OCI-LY7 (cell line): ENCODE measurements around the gene JAM2. TPM values are rescaled to one million over a fixed set of nuclear protein-coding genes. Genes with fewer than 3 reads are reported as not detected.

Experiments
- BruUV-seq: library from RNA; stranded (reverse); fragments of 400-500 nt; replicated peaks from 2 replicates; lab custom pipeline; 2021; lab: Mats Ljungman, UMichigan
- CTCF ChIA-PET: fragments of 300-600 bp; sonication (Branson Sonifier 250); formaldehyde crosslinking; loops from one replicate; lab custom pipeline; 2022; ENCODE audit warnings: antibody characterized with exemption; ENCODE audit not compliant: unreplicated experiment; lab: Charles Lee
- POLR2A ChIA-PET: fragments of 300-600 bp; sonication (Branson Sonifier 250); formaldehyde crosslinking; loops from one replicate; lab custom pipeline; 2022; ENCODE audit warnings: antibody characterized with exemption; lab: Charles Lee
- DNase-seq: peaks from one replicate; pipeline ENCODE4 v3.0.0-alpha.2; 2015; ENCODE audit warnings: low spot score
- H2AFZ ChIP-seq: fragments of 200-600 bp; sonication (generic), shearing (Covaris generic); 2 replicates; pipeline ENCODE4 v1.6.1; 2014; ENCODE audit warnings: mild to moderate bottlenecking, antibody characterized with exemption, low read length, moderate library complexity
- H3K27ac ChIP-seq: fragments of 200-600 bp; sonication (generic); 2 replicates; pipeline ENCODE4 v1.5.1; 2014; ENCODE audit warnings: mixed run types, low read depth, mild to moderate bottlenecking, moderate library complexity, low read length, inconsistent platforms; ENCODE audit not compliant: poor library complexity, severe bottlenecking
- H3K36me3 ChIP-seq: fragments of 200-600 bp; sonication (generic); 2 replicates; pipeline ENCODE4 v1.6.1; 2014; ENCODE audit warnings: mild to moderate bottlenecking, antibody characterized with exemption, low read length, moderate library complexity, mixed read lengths; ENCODE audit not compliant: insufficient read depth
- H3K4me1 ChIP-seq: fragments of 200-600 bp; sonication (generic); 2 replicates; pipeline ENCODE4 v1.5.1; 2014; ENCODE audit warnings: mild to moderate bottlenecking, low read length; ENCODE audit not compliant: insufficient read depth, poor library complexity, severe bottlenecking
- H3K4me2 ChIP-seq: fragments of 200-600 bp; sonication (generic); 2 replicates; pipeline ENCODE4 v1.6.1; 2014; ENCODE audit warnings: mild to moderate bottlenecking, low read length
- H3K4me3 ChIP-seq: fragments of 200-600 bp; sonication (generic); 2 replicates; pipeline ENCODE4 v1.5.1; 2014; ENCODE audit warnings: mild to moderate bottlenecking, low read depth, low read length; ENCODE audit not compliant: poor library complexity, severe bottlenecking
- H3K79me2 ChIP-seq: fragments of 200-600 bp; sonication (generic); 2 replicates; pipeline ENCODE4 v1.6.1; 2016; ENCODE audit warnings: low read depth, mild to moderate bottlenecking, low read length, moderate library complexity, mixed read lengths; ENCODE audit not compliant: insufficient read depth
- H3K9me2 ChIP-seq: fragments of 200-600 bp; sonication (generic); 2 replicates; pipeline ENCODE4 v1.6.1; 2016; ENCODE audit warnings: mild to moderate bottlenecking, low read length, mixed read lengths; ENCODE audit not compliant: insufficient read depth
- H3K9me3 ChIP-seq: fragments of 200-600 bp; sonication (generic); 2 replicates; pipeline ENCODE4 v1.6.1; 2014; ENCODE audit warnings: mild to moderate bottlenecking, mixed run types, low read length, mixed read lengths
- H4K20me1 ChIP-seq: fragments of 200-600 bp; sonication (generic); 2 replicates; pipeline ENCODE4 v1.6.1; 2014; ENCODE audit warnings: mild to moderate bottlenecking, antibody characterized with exemption, low read length, moderate library complexity, mixed read lengths; ENCODE audit not compliant: insufficient read depth
- EZH2phosphoT487 ChIP-seq: fragments of 200-600 bp; sonication (generic); IDR thresholded peaks from 2 replicates; pipeline ENCODE4 v1.6.1; 2018; ENCODE audit warnings: low read depth, borderline replicate concordance, mild to moderate bottlenecking, mixed run types, antibody characterized with exemption, low read length, moderate library complexity, mixed read lengths
- intact Hi-C: fragments of 100-400 bp; cut with micrococcal nuclease; formaldehyde crosslinking; loops from one replicate; pipeline ENCODE4 v1.10.0; 2022; ENCODE audit not compliant: unreplicated experiment
- total RNA-seq, 2 experiments: library from RNA; depleted of rRNA in 1 of 2; stranded (reverse); fragments of >200 nt in 1 of 2; shearing (Covaris generic) in 1 of 2; gene quantifications; 2 replicates each; pipeline ENCODE4 v1.2.3, GENCODE V29; 2014 to 2022
- TF ChIP-seq, protein P1 (sequence below): fragments of 200-600 bp; sonication (generic); conservative IDR thresholded peaks from 2 replicates; pipeline ENCODE4 v1.5.1; 2014; ENCODE audit warnings: mild to moderate bottlenecking, antibody characterized with exemption, low read length, moderate library complexity, mixed read lengths

Gene JAM2
- total RNA-seq, 2 experiments from 2014 or later = 1.2 to 1.4 TPM

- TSS peak; percentile 49 for BruUV-seq
- Histone ChIP-seq H3K36me3 (no peaks in the 10 kb centered on the region), H3K27ac (no peak overlapping the region), H3K79me2 (no peaks in the 10 kb centered on the region), H3K4me2 (no peak overlapping the region), H3K4me3 (no peak overlapping the region), H4K20me1 (no peaks in the 10 kb centered on the region; the same call in 1 of the 2 replicates), H3K9me2 (no peaks in the 10 kb centered on the region), H3K9me3 (no peaks in the 10 kb centered on the region), H3K4me1 (peaks cover 19% of the 10 kb centered on the region), H2AFZ (no peak overlapping the region)
- CTCF ChIA-PET = no interaction called here
- intact Hi-C loops = no loop called here
- POLR2A ChIA-PET = interaction anchor here (0.9 kb wide), 1 partner anchor 1045 kb away, joined by 3 read pairs; no protein-coding TSS in a partner anchor
- TF ChIP-seq EZH2phosphoT487 = no peak
- TF ChIP-seq, protein P1, sequence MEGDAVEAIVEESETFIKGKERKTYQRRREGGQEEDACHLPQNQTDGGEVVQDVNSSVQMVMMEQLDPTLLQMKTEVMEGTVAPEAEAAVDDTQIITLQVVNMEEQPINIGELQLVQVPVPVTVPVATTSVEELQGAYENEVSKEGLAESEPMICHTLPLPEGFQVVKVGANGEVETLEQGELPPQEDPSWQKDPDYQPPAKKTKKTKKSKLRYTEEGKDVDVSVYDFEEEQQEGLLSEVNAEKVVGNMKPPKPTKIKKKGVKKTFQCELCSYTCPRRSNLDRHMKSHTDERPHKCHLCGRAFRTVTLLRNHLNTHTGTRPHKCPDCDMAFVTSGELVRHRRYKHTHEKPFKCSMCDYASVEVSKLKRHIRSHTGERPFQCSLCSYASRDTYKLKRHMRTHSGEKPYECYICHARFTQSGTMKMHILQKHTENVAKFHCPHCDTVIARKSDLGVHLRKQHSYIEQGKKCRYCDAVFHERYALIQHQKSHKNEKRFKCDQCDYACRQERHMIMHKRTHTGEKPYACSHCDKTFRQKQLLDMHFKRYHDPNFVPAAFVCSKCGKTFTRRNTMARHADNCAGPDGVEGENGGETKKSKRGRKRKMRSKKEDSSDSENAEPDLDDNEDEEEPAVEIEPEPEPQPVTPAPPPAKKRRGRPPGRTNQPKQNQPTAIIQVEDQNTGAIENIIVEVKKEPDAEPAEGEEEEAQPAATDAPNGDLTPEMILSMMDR = no peak
- DNase-seq = no peak
Observed at GRCh38 chr21:25640943-25641292, 1.9 kb downstream of the JAM2 start.

GRCh38 chr21:25643486-25643885, 4.4 kb downstream of the JAM2 start:
- CTCF ChIA-PET = no interaction called here
- Histone ChIP-seq H2AFZ (no peak overlapping the region), H4K20me1 (no peaks in the 10 kb centered on the region; the same call in 1 of the 2 replicates), H3K9me3 (no peaks in the 10 kb centered on the region), H3K27ac (no peak overlapping the region), H3K79me2 (no peaks in the 10 kb centered on the region), H3K9me2 (no peaks in the 10 kb centered on the region), H3K4me1 (peaks cover 13% of the 10 kb centered on the region), H3K4me2 (no peak overlapping the region), H3K4me3 (no peak overlapping the region), H3K36me3 (no peaks in the 10 kb centered on the region)
- POLR2A ChIA-PET = interaction anchor here (0.7 to 1.6 kb wide), 2 partner anchors 8 to 9 kb away, joined by 3 to 4 read pairs; no protein-coding TSS in a partner anchor
- no peak for DNase-seq
- no peak for TF ChIP-seq EZH2phosphoT487
- TF ChIP-seq, protein P1 = no peak
- intact Hi-C loops = loop anchor here (2.0 kb wide), 1 partner anchor 77 kb away; no protein-coding TSS in a partner anchor
- no TSS peak for BruUV-seq

GRCh38 chr21:25646474-25646873, 7.4 kb downstream of the JAM2 start:
- DNase-seq = no peak
- Histone ChIP-seq H3K27ac (no peak overlapping the region), H4K20me1 (no peaks in the 10 kb centered on the region), H3K9me2 (no peaks in the 10 kb centered on the region), H2AFZ (no peak overlapping the region), H3K4me2 (no peak overlapping the region), H3K9me3 (no peaks in the 10 kb centered on the region), H3K36me3 (no peaks in the 10 kb centered on the region), H3K4me3 (no peak overlapping the region), H3K4me1 (no peaks in the 10 kb centered on the region), H3K79me2 (no peaks in the 10 kb centered on the region)
- intact Hi-C loops = no loop called here
- BruUV-seq = no TSS peak
- ChIA-PET POLR2A (no interaction called here), CTCF (no interaction called here)
- TF ChIP-seq, protein P1 = no peak
